Large intestine (tissue), 3 donors: ENCODE data around the gene NUP93. TPM values are rescaled to one million over a fixed set of nuclear protein-coding genes. Genes with fewer than 3 reads are reported as not detected.
"Not testable (repeated sequence)": the region's sequence is repeated elsewhere in the genome, so short reads cannot be mapped to it uniquely, and the experiment has no call there.

Experiments
- DNase-seq, 2 donors: peaks; one replicate each; pipeline versions ENCODE4 v3.0.0 to v3.0.0-alpha.2; 2013
- H3K27ac ChIP-seq: one replicate; pipeline ENCODE4 v1.5.1; 2013; ENCODE audit warnings: low read length
- H3K27me3 ChIP-seq: 2 replicates; pipeline ENCODE4 v1.6.1; 2013; ENCODE audit warnings: low read length; ENCODE audit not compliant: control insufficient read depth, insufficient read depth
- H3K36me3 ChIP-seq: 2 replicates; pipeline ENCODE4 v1.6.1; 2013; ENCODE audit warnings: low read length; ENCODE audit not compliant: control insufficient read depth, insufficient read depth
- H3K4me1 ChIP-seq: one replicate; pipeline ENCODE4 v1.6.1; 2013; ENCODE audit warnings: low read length; ENCODE audit not compliant: control insufficient read depth, insufficient read depth
- H3K4me3 ChIP-seq: one replicate; pipeline ENCODE4 v1.5.1; 2013; ENCODE audit warnings: low read length
- H3K9me3 ChIP-seq: one replicate; pipeline ENCODE4 v1.6.1; 2013; ENCODE audit warnings: mild to moderate bottlenecking, low read depth, low read length, moderate library complexity; ENCODE audit not compliant: control insufficient read depth
- WGBS: methylation state at CpG from one replicate; pipeline ENCODE4 v1.1.5; 2013; ENCODE audit warnings: low lambda C conversion rate; ENCODE audit not compliant: insufficient coverage; 5-methylcytosine and 5-hydroxymethylcytosine counted together
- polyA plus RNA-seq: library from polyadenylated mRNA; unstranded; fragments of 120-200 nt; gene quantifications from one replicate; pipeline ENCODE4 v1.2.1, GENCODE V29; 2013

NUP93 gene
- polyA plus RNA-seq, 1 donor, result 40.4 TPM

GRCh38 chr16:56709443-56710040 is 20.4 kb upstream of the NUP93 start:
- Histone ChIP-seq H3K36me3 (no peaks in the 10 kb centered on the region), H3K27ac (no peak overlapping the region), H3K4me3 (no peak overlapping the region), H3K9me3 (no peaks in the 10 kb centered on the region), H3K27me3 (peaks cover 5% of the 10 kb centered on the region), H3K4me1 (no peaks in the 10 kb centered on the region)
- WGBS, result no CpG with 5 or more reads among the region's 4 CpGs
- DNase-seq, result no peak

- DNase-seq, result no peak
- Histone ChIP-seq H3K36me3 (no peaks in the 10 kb centered on the region), H3K27ac (no peak overlapping the region), H3K9me3 (no peaks in the 10 kb centered on the region), H3K4me3 (no peak overlapping the region), H3K27me3 (peaks cover 5% of the 10 kb centered on the region), H3K4me1 (no peaks in the 10 kb centered on the region)
- WGBS, result no CpG with 5 or more reads among the region's 3 CpGs
Observed at GRCh38 chr16:56710181-56710737, 19.7 kb upstream of the NUP93 start.

GRCh38 chr16:56711862-56712261 is 18.1 kb upstream of the NUP93 start:
- 100% methylated on average over 1 of the region's 2 CpGs for WGBS
- H3K4me1 ChIP-seq, result no peaks in the 10 kb centered on the region
- no peaks in the 10 kb centered on the region for H3K36me3 ChIP-seq
- no peak overlapping the region for H3K27ac ChIP-seq
- H3K9me3 ChIP-seq, result no peaks in the 10 kb centered on the region
- H3K4me3 ChIP-seq, result no peak overlapping the region
- no peak for DNase-seq
- peaks cover 5% of the 10 kb centered on the region for H3K27me3 ChIP-seq

- WGBS, result 90% methylated on average over 2 of the region's 2 CpGs
Observed at GRCh38 chr16:56713794-56714193, 16.1 kb upstream of the NUP93 start.

GRCh38 chr16:56715126-56715525 is 14.8 kb upstream of the NUP93 start:
- H3K4me1 ChIP-seq, result no peaks in the 10 kb centered on the region
- H3K27me3 ChIP-seq, result no peaks in the 10 kb centered on the region
- H3K36me3 ChIP-seq, result no peaks in the 10 kb centered on the region
- H3K9me3 ChIP-seq, result no peaks in the 10 kb centered on the region
- no peak for DNase-seq
- no CpG with 5 or more reads among the region's 4 CpGs for WGBS
- no peak overlapping the region for H3K27ac ChIP-seq
- no peak overlapping the region for H3K4me3 ChIP-seq

More at GRCh38 chr16:56713794-56714193, 16.1 kb upstream of the NUP93 start:
- Histone ChIP-seq H3K4me3 (no peak overlapping the region), H3K36me3 (no peaks in the 10 kb centered on the region), H3K4me1 (no peaks in the 10 kb centered on the region), H3K27ac (no peak overlapping the region), H3K9me3 (no peaks in the 10 kb centered on the region), H3K27me3 (peaks cover 4% of the 10 kb centered on the region)
- DNase-seq, result no peak

GRCh38 chr16:56716761-56717160 is 13.2 kb upstream of the NUP93 start:
- Histone ChIP-seq H3K4me1 (no peaks in the 10 kb centered on the region), H3K9me3 (no peaks in the 10 kb centered on the region), H3K27ac (no peak overlapping the region), H3K36me3 (no peaks in the 10 kb centered on the region), H3K27me3 (no peaks in the 10 kb centered on the region), H3K4me3 (no peak overlapping the region)
- no peak for DNase-seq
- WGBS, result no CpG with 5 or more reads among the region's 3 CpGs

GRCh38 chr16:56717532-56717931 is 12.4 kb upstream of the NUP93 start:
- WGBS, result no CpG with 5 or more reads among the region's 2 CpGs
- not testable (repeated sequence) for DNase-seq, H3K9me3 ChIP-seq, H3K4me3 ChIP-seq, H3K27me3 ChIP-seq, H3K36me3 ChIP-seq, H3K4me1 ChIP-seq, H3K27ac ChIP-seq

- H3K36me3 ChIP-seq, result no peaks in the 10 kb centered on the region
- no peak for DNase-seq
- no peaks in the 10 kb centered on the region for H3K27me3 ChIP-seq
- H3K27ac ChIP-seq, result no peak overlapping the region
- H3K9me3 ChIP-seq, result no peaks in the 10 kb centered on the region
- WGBS, result 60% methylated on average over 1 of the region's 5 CpGs
- H3K4me3 ChIP-seq, result no peak overlapping the region
- no peaks in the 10 kb centered on the region for H3K4me1 ChIP-seq
Observed at GRCh38 chr16:56722200-56722842, 7.6 kb upstream of the NUP93 start.

GRCh38 chr16:56724191-56724590 is 5.7 kb upstream of the NUP93 start:
- Histone ChIP-seq H3K36me3 (no peaks in the 10 kb centered on the region), H3K27me3 (no peaks in the 10 kb centered on the region), H3K4me3 (no peak overlapping the region), H3K27ac (no peak overlapping the region), H3K9me3 (no peaks in the 10 kb centered on the region), H3K4me1 (peaks cover 7% of the 10 kb centered on the region)
- no peak for DNase-seq
- 89% methylated on average over 1 of the region's 3 CpGs for WGBS

GRCh38 chr16:56726283-56726682 is 3.6 kb upstream of the NUP93 start:
- WGBS, result 83% methylated on average over 1 of the region's 2 CpGs
- H3K27ac ChIP-seq, result no peak overlapping the region

GRCh38 chr16:56726926-56727325 is 3.0 kb upstream of the NUP93 start:
- Histone ChIP-seq H3K27me3 (no peaks in the 10 kb centered on the region), H3K4me3 (no peak overlapping the region), H3K9me3 (no peaks in the 10 kb centered on the region), H3K4me1 (peaks cover 9% of the 10 kb centered on the region), H3K27ac (no peak overlapping the region), H3K36me3 (no peaks in the 10 kb centered on the region)
- no CpG with 5 or more reads among the region's 6 CpGs for WGBS
- DNase-seq, result no peak

More at GRCh38 chr16:56726283-56726682, 3.6 kb upstream of the NUP93 start:
- DNase-seq, result no peak
- H3K36me3 ChIP-seq, result no peaks in the 10 kb centered on the region
- H3K27me3 ChIP-seq, result no peaks in the 10 kb centered on the region
- no peak overlapping the region for H3K4me3 ChIP-seq
- H3K4me1 ChIP-seq, result peaks cover 9% of the 10 kb centered on the region
- H3K9me3 ChIP-seq, result no peaks in the 10 kb centered on the region
